A549 (cell line): ENCODE data around the gene SUGP2. TPM values are rescaled to one million over a fixed set of nuclear protein-coding genes. Genes with fewer than 3 reads are reported as not detected.

Experiments
- ATAC-seq, 2 experiments: fragments of 200-7000 bp in 1 of 2; fragments of >200 bp in 1 of 2; cut with Nextera tagmentation in 1 of 2; cut with Tn5 transposase in 1 of 2; 3 replicates each; pipeline versions ENCODE4 v1.8.0 to v1.9.1; 2018 to 2020; ENCODE audit warnings: mild to moderate bottlenecking in 1 of 2, moderate library complexity in 1 of 2
- CTCF ChIA-PET: fragments of 300-600 bp; sonication (Branson Sonifier 250); formaldehyde crosslinking; extraction: SDS; loops from one replicate; lab custom pipeline; 2021; ENCODE audit warnings: antibody characterized with exemption, inconsistent platforms; lab: Yijun Ruan, JAX
- POLR2A ChIA-PET: fragments of 350-600 bp; formaldehyde crosslinking; extraction: SDS; loops from one replicate; lab custom pipeline; 2021; ENCODE audit warnings: antibody characterized with exemption, inconsistent platforms; lab: Yijun Ruan, JAX
- DNase-seq, 2 experiments: peaks; one replicate each; pipeline versions ENCODE4 v3.0.0 to v3.0.0-alpha.2; 2011 to 2016; ENCODE audit warnings: low read depth in 1 of 2, low spot score in 1 of 2
- FAIRE-seq: peaks from 2 replicates; lab custom pipeline; 2011; peaks lifted over from hg19 to GRCh38; lab: Jason Lieb, UNC
- H3K27ac ChIP-seq, 2 experiments: fragments of >200 bp; sonication (Bioruptor Twin); formaldehyde crosslinking; 3 replicates each; pipeline ENCODE4 v1.5.1; 2016 to 2017
- H3K4me1 ChIP-seq: fragments of >200 bp; sonication (Bioruptor Twin); formaldehyde crosslinking; 3 replicates; pipeline ENCODE4 v1.6.1; 2016
- H3K4me2 ChIP-seq: fragments of >200 bp; sonication (Bioruptor Twin); formaldehyde crosslinking; 3 replicates; pipeline ENCODE4 v1.6.1; 2016
- H3K4me3 ChIP-seq: fragments of >200 bp; sonication (Bioruptor Twin); formaldehyde crosslinking; 3 replicates; pipeline ENCODE4 v1.5.1; 2016
- H3K9me3 ChIP-seq: fragments of >200 bp; sonication (Bioruptor Twin); formaldehyde crosslinking; 3 replicates; pipeline ENCODE4 v1.6.1; 2016
- BHLHE40 ChIP-seq: IDR thresholded peaks from 2 replicates; pipeline ENCODE4 v1.6.1; 2012; ENCODE audit warnings: low read depth, low read length, inconsistent platforms
- CBX8 ChIP-seq: fragments of 200-600 bp; sonication (generic); IDR thresholded peaks from 2 replicates; pipeline ENCODE4 v1.6.1; 2016
- CHD2 ChIP-seq: fragments of 150-350 bp; IDR thresholded peaks from 2 replicates; pipeline ENCODE4 v1.6.1; 2014; ENCODE audit warnings: low read length; ENCODE audit not compliant: partially characterized antibody
- E2F6 ChIP-seq: IDR thresholded peaks from 2 replicates; pipeline ENCODE4 v1.6.1; 2012; ENCODE audit warnings: low read depth, borderline replicate concordance
- FOSB ChIP-seq: fragments of 250-450 bp; sonication (Bioruptor Pico); IDR thresholded peaks from 2 replicates; pipeline ENCODE4 v1.5.0; 2020; ENCODE audit warnings: mild to moderate bottlenecking, moderate library complexity
- FOXS1 ChIP-seq: fragments of 250-450 bp; sonication (Bioruptor Pico); IDR thresholded peaks from 2 replicates; pipeline ENCODE4 v1.5.0; 2020; ENCODE audit warnings: mild to moderate bottlenecking, moderate library complexity
- HEYL ChIP-seq: fragments of 250-450 bp; sonication (Bioruptor Pico); IDR thresholded peaks from 2 replicates; pipeline ENCODE4 v1.8.0; 2021; ENCODE audit warnings: mild to moderate bottlenecking, moderate library complexity
- KDM1A ChIP-seq: fragments of 200-600 bp; sonication (generic); IDR thresholded peaks from 2 replicates; pipeline ENCODE4 v1.6.1; 2016; ENCODE audit warnings: low read depth, mild to moderate bottlenecking
- KDM5A ChIP-seq: fragments of 200-600 bp; sonication (generic); IDR thresholded peaks from 2 replicates; pipeline ENCODE4 v1.6.1; 2016; ENCODE audit warnings: antibody characterized with exemption, mild to moderate bottlenecking
- MYC ChIP-seq: IDR thresholded peaks from 2 replicates; pipeline ENCODE4 v1.6.1; 2012; ENCODE audit warnings: mild to moderate bottlenecking, inconsistent platforms, low read length, improper control_type of control experiment, borderline replicate concordance
- NFE2L2 ChIP-seq: fragments of 150-350 bp; conservative IDR thresholded peaks from 2 replicates; pipeline ENCODE4 v1.6.1; 2014; ENCODE audit warnings: low read length
- NPAS2 ChIP-seq: fragments of 250-450 bp; sonication (Bioruptor Pico); IDR thresholded peaks from 2 replicates; pipeline ENCODE4 v1.8.0; 2022; ENCODE audit warnings: mild to moderate bottlenecking, moderate library complexity, borderline replicate concordance
- PBX3 ChIP-seq: IDR thresholded peaks from 2 replicates; pipeline ENCODE4 v1.6.1; 2012
- PHF8 ChIP-seq: fragments of 200-600 bp; sonication (generic); IDR thresholded peaks from 2 replicates; pipeline ENCODE4 v1.6.1; 2016; ENCODE audit warnings: low read depth, mild to moderate bottlenecking, antibody characterized with exemption, moderate library complexity, borderline replicate concordance
- POLR2A ChIP-seq: IDR thresholded peaks from 2 replicates; pipeline ENCODE4 v1.6.1; 2012; ENCODE audit warnings: mild to moderate bottlenecking, low read length
- RARB ChIP-seq: fragments of 250-450 bp; sonication (Bioruptor Pico); IDR thresholded peaks from 2 replicates; pipeline ENCODE4 v1.8.0; 2021; ENCODE audit warnings: mild to moderate bottlenecking, moderate library complexity
- RFX5 ChIP-seq: fragments of 450-650 bp; IDR thresholded peaks from 2 replicates; pipeline ENCODE4 v1.7.1; 2014; ENCODE audit warnings: antibody characterized with exemption, mild to moderate bottlenecking, moderate library complexity
- ZC3H11A ChIP-seq: fragments of 450-650 bp; IDR thresholded peaks from 2 replicates; pipeline ENCODE4 v1.6.1; 2014; ENCODE audit warnings: antibody characterized with exemption, mild to moderate bottlenecking
- ZFP36 ChIP-seq: fragments of 450-650 bp; IDR thresholded peaks from 2 replicates; pipeline ENCODE4 v1.6.1; 2014; ENCODE audit warnings: borderline replicate concordance; ENCODE audit not compliant: partially characterized antibody
- WGBS: methylation state at CpG from one replicate; pipeline ENCODE4 v1.1.6; 2017; ENCODE audit errors: missing lambda C conversion rate; 5-methylcytosine and 5-hydroxymethylcytosine counted together
- polyA plus RNA-seq, 4 experiments: library from polyadenylated mRNA; depleted of rRNA in 3 of 4; stranded (reverse); fragments of >200 nt; fragmentation: RNase III in 1 of 4; extraction: RNeasy Plus Mini Kit Qiagen cat#74134 plus additional on column Dnase treatment in 1 of 4; gene quantifications; 2 replicates in 3 of 4; 3 replicates in 1 of 4; pipeline ENCODE4 v1.2.3, GENCODE V29; 2011 to 2017
- TF ChIP-seq, protein P1 (sequence below): fragments of 250-450 bp; sonication (Bioruptor Pico); IDR thresholded peaks from 2 replicates; pipeline ENCODE4 v1.5.0; 2020; ENCODE audit warnings: low read depth, mild to moderate bottlenecking, moderate library complexity
- TF ChIP-seq, protein P2 (sequence below): fragments of 200-600 bp; sonication (generic); IDR thresholded peaks from 2 replicates; pipeline ENCODE4 v1.6.1; 2016; ENCODE audit warnings: antibody characterized with exemption, mild to moderate bottlenecking, moderate library complexity

Gene SUGP2
- polyA plus RNA-seq, 2 of the 4 experiments (the other 2 are of a cell fraction), result 42.4 to 43.9 TPM

GRCh38 chr19:18975011-18975410 is 58.3 kb downstream of the SUGP2 start:
- DNase-seq, result no peak
- Histone ChIP-seq H3K4me3 (no peak overlapping the region), H3K4me2 (no peak overlapping the region), H3K27ac (no peak overlapping the region), H3K4me1 (peaks cover 8% of the 10 kb centered on the region), H3K9me3 (no peaks in the 10 kb centered on the region)
- ChIA-PET CTCF (interaction anchor here (0.6 to 1.9 kb wide), 3 partner anchors 10 to 87 kb away, joined by 3 to 6 read pairs (median 3); no protein-coding TSS in a partner anchor), POLR2A (no interaction called here)
- FAIRE-seq, result no peak
- no peak for ATAC-seq
- TF ChIP-seq KDM5A (no peak), MYC (no peak), BHLHE40 (no peak), PHF8 (no peak)
- WGBS, result 90% methylated on average over 3 of the region's 3 CpGs

DNA sequence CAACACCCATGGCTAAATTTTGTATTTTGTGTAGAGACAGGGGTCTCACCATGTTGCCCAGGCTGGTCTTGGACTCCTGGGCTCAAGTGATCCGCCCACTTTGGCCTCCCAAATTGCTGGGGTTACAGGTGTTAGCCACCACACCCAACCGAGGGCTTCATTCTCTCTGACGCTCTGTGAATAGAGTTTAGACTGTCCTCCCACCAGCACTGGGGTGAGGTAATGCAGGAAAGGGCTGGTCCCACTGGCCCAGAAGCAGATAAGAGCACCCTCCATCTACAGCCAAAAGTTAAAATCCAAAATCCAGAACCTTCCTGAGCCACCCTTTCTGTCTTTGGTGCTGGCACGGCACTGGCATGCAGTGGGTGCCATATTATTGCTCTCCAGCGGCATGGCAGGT is 60.5 kb downstream of the SUGP2 start:
- CTCF ChIA-PET, result interaction anchor here (0.6 kb wide), 1 partner anchor 276 kb away, joined by 3 read pairs; no protein-coding TSS in a partner anchor
- Histone ChIP-seq H3K27ac (peak overlapping the region in 1 of 2 experiments; percentile 64; a peak in 1 of 6 replicates), H3K4me2 (no peak overlapping the region), H3K4me1 (peaks cover 21% of the 10 kb centered on the region), H3K4me3 (no peak overlapping the region), H3K9me3 (no peaks in the 10 kb centered on the region)
- FAIRE-seq (no peak), ATAC-seq (no peak), DNase-seq (no peak)
- TF ChIP-seq HEYL, result no peak
- TF ChIP-seq E2F6, result no peak
- POLR2A ChIA-PET, result no interaction called here
- WGBS, result 98% methylated on average over 5 of the region's 5 CpGs

GRCh38 chr19:18972301-18972811 is 61.0 kb downstream of the SUGP2 start:
- WGBS, result 63% methylated on average over 12 of the region's 12 CpGs
- peak overlapping the region in 1 of 2 experiments; percentile 64; a peak in 2 of 6 replicates for H3K27ac ChIP-seq
- no peaks in the 10 kb centered on the region for H3K9me3 ChIP-seq
- ChIA-PET POLR2A (interaction anchor here (0.6 kb wide), 1 partner anchor 53 kb away, joined by 3 read pairs; the partner anchor contains the start of gene DDX49), CTCF (interaction anchor here (0.6 kb wide), 1 partner anchor 277 kb away, joined by 3 read pairs; no protein-coding TSS in a partner anchor)
- no peak for ATAC-seq
- no peak for DNase-seq
- FAIRE-seq, result no peak
- H3K4me1 ChIP-seq, result peaks cover 26% of the 10 kb centered on the region
- no peak overlapping the region for H3K4me2 ChIP-seq
- no peak overlapping the region for H3K4me3 ChIP-seq
- TF ChIP-seq RARB (no peak), BHLHE40 (no peak), MYC (no peak), RFX5 (no peak), FOSB (no peak), ZFP36 (no peak)

DNA sequence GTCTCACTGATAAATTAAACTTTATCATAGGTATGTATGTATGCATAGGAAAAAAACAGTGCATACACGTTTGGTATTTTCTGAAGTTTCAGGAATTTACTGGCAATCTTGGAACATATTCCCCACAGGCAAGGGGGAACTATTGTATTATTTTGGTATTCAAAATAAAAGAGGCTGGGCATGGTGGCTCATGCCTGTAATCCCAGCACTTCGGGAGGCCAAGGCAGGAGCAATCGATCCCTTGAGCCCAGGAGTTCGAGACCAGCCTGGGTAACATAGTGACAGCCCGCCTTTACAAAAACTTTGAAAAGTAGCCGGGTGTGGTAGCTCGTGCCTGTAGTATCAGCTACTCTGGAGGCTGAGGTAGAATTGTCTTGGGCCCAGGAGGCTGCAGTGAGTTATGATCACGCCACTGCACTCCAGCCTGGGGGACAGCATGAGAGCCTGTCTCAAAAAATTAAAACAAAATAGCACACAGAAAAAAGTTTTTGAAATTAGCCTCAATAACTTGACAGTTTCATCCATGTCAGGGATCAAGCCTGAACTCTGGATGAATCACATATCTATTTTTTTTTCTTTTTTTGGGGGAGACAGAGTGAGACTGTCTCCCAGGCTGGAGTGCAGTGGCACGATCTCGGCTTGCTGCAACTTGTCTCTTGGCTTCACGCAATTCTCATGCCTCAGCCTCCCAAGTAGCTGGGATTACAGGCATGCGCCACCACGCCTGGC is 63.2 kb downstream of the SUGP2 start:
- 54% methylated on average over 13 of the region's 13 CpGs for WGBS
- Histone ChIP-seq H3K27ac (peak overlapping the region; percentile 85 to 87), H3K4me2 (peak overlapping the region; percentile 69), H3K4me3 (no peak overlapping the region), H3K4me1 (peaks cover 28% of the 10 kb centered on the region), H3K9me3 (no peaks in the 10 kb centered on the region)
- ATAC-seq (peak in 1 of 2 experiments; percentile 54; a peak in 3 of 6 replicates), FAIRE-seq (no peak), DNase-seq (peak in 1 of 2 experiments; percentile 23)
- CTCF ChIA-PET, result interaction anchor here (2.3 kb wide), 1 partner anchor 17 kb away, joined by 6 read pairs; no protein-coding TSS in a partner anchor
- POLR2A ChIA-PET, result no interaction called here
- no peak for TF ChIP-seq NFE2L2
- no peak for TF ChIP-seq NPAS2 (CRISPR knock-in tag)
- no peak for TF ChIP-seq KDM1A
- TF ChIP-seq RARB, result no peak
- TF ChIP-seq POLR2A, result no peak
- TF ChIP-seq, protein P1, sequence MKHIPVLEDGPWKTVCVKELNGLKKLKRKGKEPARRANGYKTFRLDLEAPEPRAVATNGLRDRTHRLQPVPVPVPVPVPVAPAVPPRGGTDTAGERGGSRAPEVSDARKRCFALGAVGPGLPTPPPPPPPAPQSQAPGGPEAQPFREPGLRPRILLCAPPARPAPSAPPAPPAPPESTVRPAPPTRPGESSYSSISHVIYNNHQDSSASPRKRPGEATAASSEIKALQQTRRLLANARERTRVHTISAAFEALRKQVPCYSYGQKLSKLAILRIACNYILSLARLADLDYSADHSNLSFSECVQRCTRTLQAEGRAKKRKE, result no peak
- no peak for TF ChIP-seq FOXS1 (CRISPR knock-in tag)
- no peak for TF ChIP-seq CHD2
- no peak for TF ChIP-seq RFX5
- no peak for TF ChIP-seq ZC3H11A
- TF ChIP-seq, protein P2, sequence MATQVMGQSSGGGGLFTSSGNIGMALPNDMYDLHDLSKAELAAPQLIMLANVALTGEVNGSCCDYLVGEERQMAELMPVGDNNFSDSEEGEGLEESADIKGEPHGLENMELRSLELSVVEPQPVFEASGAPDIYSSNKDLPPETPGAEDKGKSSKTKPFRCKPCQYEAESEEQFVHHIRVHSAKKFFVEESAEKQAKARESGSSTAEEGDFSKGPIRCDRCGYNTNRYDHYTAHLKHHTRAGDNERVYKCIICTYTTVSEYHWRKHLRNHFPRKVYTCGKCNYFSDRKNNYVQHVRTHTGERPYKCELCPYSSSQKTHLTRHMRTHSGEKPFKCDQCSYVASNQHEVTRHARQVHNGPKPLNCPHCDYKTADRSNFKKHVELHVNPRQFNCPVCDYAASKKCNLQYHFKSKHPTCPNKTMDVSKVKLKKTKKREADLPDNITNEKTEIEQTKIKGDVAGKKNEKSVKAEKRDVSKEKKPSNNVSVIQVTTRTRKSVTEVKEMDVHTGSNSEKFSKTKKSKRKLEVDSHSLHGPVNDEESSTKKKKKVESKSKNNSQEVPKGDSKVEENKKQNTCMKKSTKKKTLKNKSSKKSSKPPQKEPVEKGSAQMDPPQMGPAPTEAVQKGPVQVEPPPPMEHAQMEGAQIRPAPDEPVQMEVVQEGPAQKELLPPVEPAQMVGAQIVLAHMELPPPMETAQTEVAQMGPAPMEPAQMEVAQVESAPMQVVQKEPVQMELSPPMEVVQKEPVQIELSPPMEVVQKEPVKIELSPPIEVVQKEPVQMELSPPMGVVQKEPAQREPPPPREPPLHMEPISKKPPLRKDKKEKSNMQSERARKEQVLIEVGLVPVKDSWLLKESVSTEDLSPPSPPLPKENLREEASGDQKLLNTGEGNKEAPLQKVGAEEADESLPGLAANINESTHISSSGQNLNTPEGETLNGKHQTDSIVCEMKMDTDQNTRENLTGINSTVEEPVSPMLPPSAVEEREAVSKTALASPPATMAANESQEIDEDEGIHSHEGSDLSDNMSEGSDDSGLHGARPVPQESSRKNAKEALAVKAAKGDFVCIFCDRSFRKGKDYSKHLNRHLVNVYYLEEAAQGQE, result no peak
- TF ChIP-seq E2F6, result no peak
- TF ChIP-seq PBX3, result no peak
- TF ChIP-seq CBX8, result no peak
